Mucosa of gallbladder (tissue), 1 donor: ENCODE data around the gene CD164L2. TPM values are rescaled to one million over a fixed set of nuclear protein-coding genes. Genes with fewer than 3 reads are reported as not detected.

ENCODE experiments used
- total RNA-seq: library from RNA; stranded (reverse); gene quantifications from one replicate; pipeline ENCODE4 v1.2.1, GENCODE V29; 2021
- donor health status: DM: no; HTN: no; CAD: no.

Gene CD164L2
- total RNA-seq, 1 donor from 2014 or later = 5.4 TPM

Other genes starting within 250 kb of the CD164L2 start
- 170 TPM for gene SLC9A1, start 228.2 kb downstream of the CD164L2 start, total RNA-seq
- gene WDTC1, start 148.7 kb downstream of the CD164L2 start, total RNA-seq = 52.6 TPM
- gene TMEM222, start 61.2 kb downstream of the CD164L2 start, total RNA-seq = 34.3 TPM
- gene SYTL1, start 41.3 kb downstream of the CD164L2 start, total RNA-seq = 48.5 TPM
- gene MAP3K6, start 16.4 kb downstream of the CD164L2 start, total RNA-seq = 50.9 TPM
- gene FCN3, start 8.5 kb downstream of the CD164L2 start, total RNA-seq = 3.5 TPM
- 0.09 TPM for gene GPR3, start 9.3 kb upstream of the CD164L2 start, total RNA-seq
- 124 TPM for gene WASF2, start 106.8 kb upstream of the CD164L2 start, total RNA-seq
- 61.6 TPM for gene AHDC1, start 220.8 kb upstream of the CD164L2 start, total RNA-seq